Retinal pigment epithelial cell (primary cell): ENCODE measurements around the gene MEGF9.

ENCODE experiments used
- DNase-seq: peaks from one replicate; pipeline ENCODE4 v3.0.0-alpha.2; 2010; ENCODE audit warnings: low read depth
- H3K4me3 ChIP-seq: 2 replicates; pipeline ENCODE4 v1.5.1; 2011; ENCODE audit warnings: mild to moderate bottlenecking, low read length, control low read depth, moderate library complexity
- TF ChIP-seq, protein P1 (sequence below): conservative IDR thresholded peaks from 2 replicates; pipeline ENCODE4 v1.5.1; 2011; ENCODE audit warnings: low read depth, low read length, control low read depth, inconsistent platforms

Gene MEGF9

DNA sequence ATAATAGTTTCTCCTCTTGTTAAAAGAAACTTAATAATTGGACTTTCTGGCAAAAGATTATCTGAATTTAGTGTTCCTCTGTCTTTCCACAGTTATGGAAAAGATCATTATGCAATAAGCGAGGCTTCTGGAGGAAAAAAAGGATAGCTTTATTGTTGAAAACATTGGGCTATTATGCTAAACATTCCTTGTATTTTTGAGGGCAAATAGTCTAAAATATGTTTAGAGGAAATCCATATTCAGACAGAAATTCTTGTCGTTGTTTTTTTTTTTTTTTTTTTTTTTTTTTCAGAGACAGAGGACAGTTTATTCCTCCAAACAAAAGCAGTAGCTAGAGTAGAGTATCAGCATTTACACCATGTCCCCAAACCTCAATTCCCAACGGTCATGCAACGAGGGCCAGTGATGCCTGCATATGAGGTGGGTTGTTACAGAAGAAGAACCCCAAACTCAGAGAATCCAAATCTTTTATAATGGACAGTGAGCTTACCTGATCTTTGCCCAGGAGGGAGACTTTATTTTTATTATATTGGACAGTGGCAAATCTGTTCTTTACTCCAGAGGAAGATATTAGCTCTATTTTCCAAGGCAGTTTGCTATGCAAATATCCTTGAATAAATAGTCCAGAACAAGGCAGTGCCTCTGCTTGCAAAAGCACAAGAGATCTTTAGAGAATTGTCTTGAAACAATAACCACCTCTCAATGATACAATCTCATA is 85.9 kb downstream of the MEGF9 start:
- no peak overlapping the region for H3K4me3 ChIP-seq
- TF ChIP-seq, protein P1, sequence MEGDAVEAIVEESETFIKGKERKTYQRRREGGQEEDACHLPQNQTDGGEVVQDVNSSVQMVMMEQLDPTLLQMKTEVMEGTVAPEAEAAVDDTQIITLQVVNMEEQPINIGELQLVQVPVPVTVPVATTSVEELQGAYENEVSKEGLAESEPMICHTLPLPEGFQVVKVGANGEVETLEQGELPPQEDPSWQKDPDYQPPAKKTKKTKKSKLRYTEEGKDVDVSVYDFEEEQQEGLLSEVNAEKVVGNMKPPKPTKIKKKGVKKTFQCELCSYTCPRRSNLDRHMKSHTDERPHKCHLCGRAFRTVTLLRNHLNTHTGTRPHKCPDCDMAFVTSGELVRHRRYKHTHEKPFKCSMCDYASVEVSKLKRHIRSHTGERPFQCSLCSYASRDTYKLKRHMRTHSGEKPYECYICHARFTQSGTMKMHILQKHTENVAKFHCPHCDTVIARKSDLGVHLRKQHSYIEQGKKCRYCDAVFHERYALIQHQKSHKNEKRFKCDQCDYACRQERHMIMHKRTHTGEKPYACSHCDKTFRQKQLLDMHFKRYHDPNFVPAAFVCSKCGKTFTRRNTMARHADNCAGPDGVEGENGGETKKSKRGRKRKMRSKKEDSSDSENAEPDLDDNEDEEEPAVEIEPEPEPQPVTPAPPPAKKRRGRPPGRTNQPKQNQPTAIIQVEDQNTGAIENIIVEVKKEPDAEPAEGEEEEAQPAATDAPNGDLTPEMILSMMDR: no peak
- no peak for DNase-seq

DNA sequence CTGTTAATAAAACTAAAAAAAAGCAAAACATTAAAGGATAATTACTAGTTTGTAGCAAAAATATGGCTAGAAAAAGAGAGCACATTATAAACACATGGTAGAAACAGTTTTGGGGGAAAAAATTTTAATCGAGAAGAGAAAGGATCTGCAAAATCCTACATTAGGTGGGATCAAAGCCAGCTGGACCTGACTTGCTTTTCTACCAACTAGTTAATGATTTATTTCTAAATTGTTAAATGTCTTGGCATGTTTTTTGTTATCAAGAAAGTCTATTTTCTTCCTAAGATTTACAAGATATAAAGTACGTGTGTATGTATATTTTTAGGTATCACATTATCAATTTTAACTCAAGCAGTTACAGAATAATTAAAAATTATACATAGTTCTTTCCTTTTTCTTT is 87.2 kb downstream of the MEGF9 start:
- no peak overlapping the region for H3K4me3 ChIP-seq
- DNase-seq: no peak
- TF ChIP-seq, protein P1: no peak

DNA sequence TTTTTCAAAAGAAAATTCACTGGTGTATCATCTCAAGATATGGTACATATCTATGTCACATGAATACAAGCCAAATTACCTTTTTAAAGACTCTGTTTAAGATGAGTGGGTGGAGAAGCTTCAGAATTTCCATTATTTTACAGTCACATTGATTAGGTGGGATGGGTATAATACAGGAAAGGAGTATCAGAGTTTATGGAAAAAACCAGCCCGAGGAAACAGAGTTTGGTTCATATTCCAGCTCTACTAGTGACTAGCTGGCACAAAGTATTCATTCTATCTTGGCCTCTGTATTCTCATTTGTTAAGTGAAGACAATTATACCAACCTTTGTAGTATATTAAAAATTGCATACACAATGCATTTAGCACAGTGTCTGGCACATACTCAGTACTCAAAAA is 87.8 kb downstream of the MEGF9 start:
- H3K4me3 ChIP-seq: no peak overlapping the region
- TF ChIP-seq, protein P1: no peak
- DNase-seq: no peak

DNA sequence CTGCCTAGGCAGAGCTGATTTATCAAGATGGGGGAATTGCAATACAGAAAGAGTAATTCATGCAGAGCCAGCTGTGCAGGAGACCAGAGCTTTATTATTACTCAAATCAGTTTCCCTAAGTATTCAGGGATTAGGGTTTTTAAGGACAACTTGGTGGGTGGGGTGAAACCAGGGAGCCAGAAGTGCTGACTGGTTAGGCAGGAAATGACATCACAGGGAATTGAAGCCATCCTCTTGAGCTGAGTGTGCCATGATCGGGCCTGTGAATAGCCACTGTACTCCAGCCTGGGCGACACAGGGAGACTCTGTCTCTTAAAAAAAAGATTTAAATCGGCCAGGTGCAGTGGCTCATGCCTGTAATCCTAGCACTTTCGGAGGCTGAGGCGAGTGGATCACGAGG is 89.0 kb downstream of the MEGF9 start:
- TF ChIP-seq, protein P1: no peak
- DNase-seq: no peak
- no peak overlapping the region for H3K4me3 ChIP-seq

DNA sequence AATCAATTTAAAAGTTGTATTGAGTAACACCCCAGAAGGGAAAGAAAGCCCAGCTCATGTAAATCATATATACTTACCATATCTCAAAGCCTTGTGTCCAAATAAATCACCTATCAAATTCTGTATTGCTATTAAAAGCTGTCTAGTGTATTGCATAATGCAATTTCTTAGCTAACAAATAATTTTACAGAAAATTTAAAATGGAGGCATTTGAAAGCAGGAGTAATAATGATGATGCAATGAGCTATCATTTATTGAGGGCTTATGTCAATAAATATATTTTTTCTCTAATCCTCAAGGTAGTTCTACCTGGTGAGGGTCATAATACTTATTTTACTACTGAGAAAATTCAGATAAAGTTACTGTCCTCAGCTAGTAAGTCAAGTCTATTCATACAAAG is 91.5 kb downstream of the MEGF9 start:
- DNase-seq: no peak
- H3K4me3 ChIP-seq: no peak overlapping the region
- TF ChIP-seq, protein P1: no peak

DNA sequence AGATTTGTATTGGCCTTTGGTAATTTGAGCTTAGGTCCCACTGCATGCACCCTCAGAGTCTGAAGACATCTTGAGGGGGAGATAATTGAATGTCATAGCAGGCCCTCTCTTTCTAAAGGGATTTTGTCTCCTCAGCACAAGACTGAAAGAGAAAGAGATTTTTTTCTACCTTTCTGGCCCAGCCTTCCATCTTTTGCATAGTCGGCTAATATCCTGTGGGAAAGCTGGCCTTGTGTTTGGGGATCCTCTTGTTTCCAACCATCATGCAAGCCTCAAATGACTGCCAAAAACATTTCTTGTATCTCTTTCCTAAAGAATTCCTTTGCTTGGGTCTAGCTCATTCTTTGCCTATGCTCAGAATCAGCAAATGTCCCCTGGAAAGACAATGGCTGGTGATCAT is 92.3 kb downstream of the MEGF9 start:
- TF ChIP-seq, protein P1: no peak
- DNase-seq: no peak

More for the DNA sequence above, 92.3 kb downstream of the MEGF9 start:
- no peak overlapping the region for H3K4me3 ChIP-seq
